ENCODE data around the gene PRKCB. TPM values are rescaled to one million over a fixed set of nuclear protein-coding genes. Genes with fewer than 3 reads are reported as not detected.

The PRKCB gene
- total and polyA plus RNA-seq, 2 of the 8 experiments (the other 6 are each of a cell fraction or from before 2014, with no cell fraction given): 7.1 to 12.1 TPM

DNA sequence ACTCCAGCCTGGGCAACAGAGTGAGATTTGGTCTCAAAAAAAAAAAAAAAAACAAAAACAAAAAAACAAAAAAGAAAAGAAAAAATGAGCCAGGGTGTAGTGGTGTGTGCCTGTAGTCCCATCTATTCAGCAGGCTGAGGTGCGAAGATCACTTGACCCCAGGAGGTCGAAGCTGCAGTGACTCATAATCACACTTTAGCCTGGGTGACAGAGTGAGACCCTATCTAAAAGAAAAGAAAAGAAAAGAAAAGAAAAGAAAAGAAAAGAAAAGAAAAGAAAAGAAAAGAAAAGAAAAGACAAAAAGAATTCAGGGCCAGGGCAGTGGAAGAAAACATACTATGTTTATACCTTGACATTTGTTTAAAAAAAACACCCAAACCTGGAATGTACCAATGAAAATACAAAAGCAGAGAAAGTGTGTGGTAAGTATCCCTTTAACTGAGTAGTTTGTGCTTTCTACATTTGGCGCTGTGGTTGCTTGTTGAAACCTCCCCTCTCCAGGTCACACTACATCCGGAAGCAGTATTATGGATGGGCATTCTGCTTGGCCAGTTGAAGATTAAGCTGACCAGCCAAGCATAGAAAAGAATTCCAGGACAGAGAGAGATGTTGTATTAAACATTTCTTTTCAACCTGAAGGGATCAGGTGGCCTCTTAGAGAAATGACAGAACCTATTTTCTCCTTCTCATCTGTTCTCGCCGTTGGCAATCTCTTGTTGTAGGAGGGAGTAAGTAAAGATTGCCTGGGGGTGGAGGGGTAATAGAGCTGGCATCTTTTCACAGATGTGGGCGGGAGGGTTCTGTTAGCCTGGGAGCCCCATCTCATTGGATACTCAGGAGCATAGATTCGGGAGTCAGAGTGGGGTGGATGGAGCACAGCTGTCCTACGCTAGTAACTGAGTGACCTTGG is 12.1 kb upstream of the PRKCB start:
- Histone ChIP-seq H3K4ac (replicated peaks; ENCODE audit: insufficient read length, low read depth, low read length) (no peak overlapping the region), H2BK15ac (ENCODE audit: low read length) (no peak overlapping the region), H3K27ac (ENCODE audit: low read depth, low read length) (no peak overlapping the region), H3K4me3 (ENCODE audit: extremely low read depth in 1 of 4, insufficient read depth in 2 of 4, low read depth in 3 of 4, low read length in 4 of 4) (no peak overlapping the region), H3K36me3 (ENCODE audit: control insufficient read depth in 2 of 4, insufficient read depth in 4 of 4, low read length in 3 of 4) (no peaks in the 10 kb centered on the region), H4K8ac (ENCODE audit: extremely low read depth, insufficient read depth, low read length) (no peak overlapping the region), H3K79me2 (ENCODE audit: control insufficient read depth in 1 of 2, insufficient read depth in 2 of 2, low read length in 2 of 2) (no peaks in the 10 kb centered on the region), H3K18ac (ENCODE audit: extremely low read depth, low read length) (no peak overlapping the region), H3K23ac (ENCODE audit: insufficient read length) (no peak overlapping the region), H2BK5ac (ENCODE audit: low read depth, low read length) (no peak overlapping the region), H3K56ac (replicated peaks; ENCODE audit: insufficient read length, low read depth, low read length) (no peak overlapping the region), H3K4me2 (ENCODE audit: insufficient read depth in 1 of 2, low read depth in 2 of 2, low read length in 2 of 2) (no peak overlapping the region), H2AFZ (ENCODE audit: low read length) (no peak overlapping the region), H2BK12ac (ENCODE audit: low read depth, low read length) (no peak overlapping the region), H4K5ac (ENCODE audit: insufficient read length, low read depth, low read length) (no peak overlapping the region), H3K23me2 (ENCODE audit: low read depth, low read length) (no peaks in the 10 kb centered on the region), H4K91ac (replicated peaks; ENCODE audit: insufficient read length, low read length) (no peak overlapping the region), H3K9ac (replicated peaks in 1 of 4; ENCODE audit: extremely low read depth in 1 of 4, low read depth in 3 of 4, low read length in 3 of 4) (no peak overlapping the region), H2BK20ac (ENCODE audit: low read length) (no peak overlapping the region), H4K20me1 (replicated peaks in 1 of 2; ENCODE audit: control insufficient read depth in 1 of 2, insufficient read depth in 2 of 2, low read length in 2 of 2) (no peaks in the 10 kb centered on the region), H2BK120ac (replicated peaks; ENCODE audit: low read depth, low read length) (no peak overlapping the region), H3K9me3 (ENCODE audit: insufficient read depth in 2 of 2, low read depth in 1 of 2, low read length in 1 of 2) (no peaks in the 10 kb centered on the region), H3K79me1 (ENCODE audit: low read depth, low read length) (no peaks in the 10 kb centered on the region), H3K27me3 (replicated peaks in 1 of 4; ENCODE audit: control insufficient read depth in 3 of 4, extremely low read depth in 1 of 4, insufficient read depth in 3 of 4, low read length in 3 of 4) (no peaks in the 10 kb centered on the region), H3K4me1 (replicated peaks in 1 of 4; ENCODE audit: control insufficient read depth in 3 of 4, insufficient read depth in 4 of 4, low read length in 3 of 4) (peaks cover 0 to 3% (median 0%) of the 10 kb centered on the region in 4 experiments; a peak in 2 of 7 replicates), H2AK5ac (ENCODE audit: low read depth, low read length) (no peak overlapping the region), H3K14ac (ENCODE audit: insufficient read length) (no peak overlapping the region)
- FAIRE-seq (no peak), DNase-seq (ENCODE audit: low read depth in 1 of 2, low spot score in 2 of 2) (no peak)
- ChIA-PET POLR2A (ENCODE audit: partially characterized antibody) (interaction anchor here (1.2 kb wide), 1 partner anchor 34 kb away, joined by 3 read pairs; no protein-coding TSS in a partner anchor), CTCF (ENCODE audit: partially characterized antibody) (interaction anchor here (0.6 to 1.2 kb wide), 6 partner anchors 12 to 123 kb away, joined by 3 to 5 read pairs (median 3); no protein-coding TSS in a partner anchor)
- 84% methylated on average over 9 of the region's 9 CpGs; no CpG with 5 or more reads in 1 of the 2 experiments for WGBS, 2 experiments (ENCODE audit: extremely low coverage in 1 of 2, insufficient coverage in 1 of 2, insufficient read length in 1 of 2, insufficient replicate concordance in 2 of 2, low coverage in 1 of 2, low lambda C conversion rate in 2 of 2, missing lambda C conversion rate in 1 of 2)
- TF ChIP-seq POLR2AphosphoS5 (IDR thresholded peaks at IDR 0.05; ENCODE audit: low read depth, low read length) (no peak), BCL11A (IDR thresholded peaks at IDR 0.05; ENCODE audit: low read depth in 2 of 2, low read length in 2 of 2) (no peak), CHD1 (IDR thresholded peaks at IDR 0.05; ENCODE audit: low read depth, low read length) (no peak), EP300 (IDR thresholded peaks at IDR 0.05; ENCODE audit: borderline replicate concordance in 1 of 2, low read depth in 2 of 2, low read length in 2 of 2) (no peak), CEBPB (IDR thresholded peaks at IDR 0.05; ENCODE audit: low read depth, low read length) (no peak), SUZ12 (IDR thresholded peaks at IDR 0.05; ENCODE audit: low read length) (no peak), RXRA (IDR thresholded peaks at IDR 0.05; ENCODE audit: insufficient read depth, low read depth, low read length) (no peak)
- TF ChIP-seq, protein P1, sequence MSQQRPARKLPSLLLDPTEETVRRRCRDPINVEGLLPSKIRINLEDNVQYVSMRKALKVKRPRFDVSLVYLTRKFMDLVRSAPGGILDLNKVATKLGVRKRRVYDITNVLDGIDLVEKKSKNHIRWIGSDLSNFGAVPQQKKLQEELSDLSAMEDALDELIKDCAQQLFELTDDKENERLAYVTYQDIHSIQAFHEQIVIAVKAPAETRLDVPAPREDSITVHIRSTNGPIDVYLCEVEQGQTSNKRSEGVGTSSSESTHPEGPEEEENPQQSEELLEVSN (IDR thresholded peaks at IDR 0.05): no peak
